M059J (cell line): ENCODE measurements around the gene LRBA. TPM values are rescaled to one million over a fixed set of nuclear protein-coding genes. Genes with fewer than 3 reads are reported as not detected.
A peak's percentile ranks its signal among the peaks of the same experiment; 100 is the strongest.

Source experiments
- DNase-seq: peaks from one replicate; pipeline ENCODE4 v3.0.0-alpha.2; 2012; ENCODE audit warnings: low read depth
- total RNA-seq: library from RNA; depleted of rRNA; stranded (reverse); fragments of >200 nt; shearing (Covaris generic); gene quantifications from 2 replicates; pipeline ENCODE4 v1.2.3, GENCODE V29; 2014

LRBA gene
- total RNA-seq, 1 experiment from 2014 or later: 28.9 TPM

- DNase-seq: no peak
These were observed 764.6 kb downstream of the LRBA start for GRCh38 chr4:150250293-150250997.

GRCh38 chr4:150248181-150248580 is 766.9 kb downstream of the LRBA start:
- DNase-seq: peak; percentile 80

GRCh38 chr4:150247184-150247583 is 767.9 kb downstream of the LRBA start:
- no peak for DNase-seq

GRCh38 chr4:150244600-150244999 is 770.5 kb downstream of the LRBA start:
- peak; percentile 64 for DNase-seq

- no peak for DNase-seq
These were observed 771.2 kb downstream of the LRBA start for GRCh38 chr4:150243932-150244331.

GRCh38 chr4:150242820-150243458 is 772.1 kb downstream of the LRBA start:
- DNase-seq: peak; percentile 49

GRCh38 chr4:150240011-150240410 is 775.1 kb downstream of the LRBA start:
- peak; percentile 59 for DNase-seq

- DNase-seq: no peak
These were observed 776.5 kb downstream of the LRBA start for GRCh38 chr4:150238591-150238990.

- peak; percentile 94 for DNase-seq
These were observed 777.8 kb downstream of the LRBA start for GRCh38 chr4:150237110-150237872.

GRCh38 chr4:150236626-150237025 is 778.5 kb downstream of the LRBA start:
- DNase-seq: peak; percentile 61

GRCh38 chr4:150235808-150236271 is 779.2 kb downstream of the LRBA start:
- DNase-seq: peak; percentile 66

GRCh38 chr4:150235317-150235716 is 779.8 kb downstream of the LRBA start:
- DNase-seq: no peak

- DNase-seq: peak; percentile 60
These were observed 780.8 kb downstream of the LRBA start for GRCh38 chr4:150234246-150234645.

- DNase-seq: no peak
These were observed 783.1 kb downstream of the LRBA start for GRCh38 chr4:150232029-150232428.

GRCh38 chr4:150231107-150231770 is 783.8 kb downstream of the LRBA start:
- DNase-seq: no peak

GRCh38 chr4:150230561-150230960 is 784.5 kb downstream of the LRBA start:
- DNase-seq: no peak

GRCh38 chr4:150229520-150229919 is 785.6 kb downstream of the LRBA start:
- peak; percentile 77 for DNase-seq

- DNase-seq: peak; percentile 92
These were observed 790.0 kb downstream of the LRBA start for GRCh38 chr4:150224896-150225591.

- DNase-seq: no peak
These were observed 795.2 kb downstream of the LRBA start for GRCh38 chr4:150219841-150220240.

GRCh38 chr4:150218447-150218846 is 796.6 kb downstream of the LRBA start:
- DNase-seq: no peak

GRCh38 chr4:150217808-150218207 is 797.3 kb downstream of the LRBA start:
- DNase-seq: no peak
